HEK293T (cell line): ENCODE results near the gene FAM9C.

ENCODE experiments used
- BHLHE40 ChIP-seq: fragments of 450-650 bp; IDR thresholded peaks from 2 replicates; pipeline ENCODE4 v1.6.1; 2016; ENCODE audit warnings: mild to moderate bottlenecking, moderate library complexity, borderline replicate concordance
- CTBP1 ChIP-seq: fragments of 450-650 bp; IDR thresholded peaks from 2 replicates; pipeline ENCODE4 v1.6.1; 2016; ENCODE audit warnings: borderline replicate concordance
- ELF4 ChIP-seq: fragments of 450-650 bp; IDR thresholded peaks from 2 replicates; pipeline ENCODE4 v1.6.1; 2017; ENCODE audit warnings: antibody characterized with exemption
- FOXA1 ChIP-seq: fragments of 450-650 bp; IDR thresholded peaks from 2 replicates; pipeline ENCODE4 v1.6.1; 2016; ENCODE audit warnings: mild to moderate bottlenecking
- FOXM1 ChIP-seq: fragments of 450-650 bp; IDR thresholded peaks from 2 replicates; pipeline ENCODE4 v1.6.1; 2017; ENCODE audit warnings: mild to moderate bottlenecking, borderline replicate concordance
- HDGF ChIP-seq: fragments of 450-650 bp; IDR thresholded peaks from 2 replicates; pipeline ENCODE4 v1.6.1; 2017; ENCODE audit warnings: antibody characterized with exemption, borderline replicate concordance
- LEF1 ChIP-seq: fragments of 450-650 bp; IDR thresholded peaks from 2 replicates; pipeline ENCODE4 v1.6.1; 2017; ENCODE audit warnings: mild to moderate bottlenecking, borderline replicate concordance
- SP1 ChIP-seq: fragments of 450-650 bp; IDR thresholded peaks from 2 replicates; pipeline ENCODE4 v1.6.1; 2017
- SUZ12 ChIP-seq: fragments of 450-650 bp; IDR thresholded peaks from 2 replicates; pipeline ENCODE4 v1.6.1; 2016; ENCODE audit warnings: mild to moderate bottlenecking
- TARDBP ChIP-seq: fragments of 450-650 bp; IDR thresholded peaks from 2 replicates; pipeline ENCODE4 v1.6.1; 2016
- ZNF384 ChIP-seq: fragments of 450-650 bp; IDR thresholded peaks from 2 replicates; pipeline ENCODE4 v1.6.1; 2016
- TF ChIP-seq, protein P1 (sequence below): fragments of 450-650 bp; IDR thresholded peaks from 2 replicates; pipeline ENCODE4 v1.6.1; 2016

DNA sequence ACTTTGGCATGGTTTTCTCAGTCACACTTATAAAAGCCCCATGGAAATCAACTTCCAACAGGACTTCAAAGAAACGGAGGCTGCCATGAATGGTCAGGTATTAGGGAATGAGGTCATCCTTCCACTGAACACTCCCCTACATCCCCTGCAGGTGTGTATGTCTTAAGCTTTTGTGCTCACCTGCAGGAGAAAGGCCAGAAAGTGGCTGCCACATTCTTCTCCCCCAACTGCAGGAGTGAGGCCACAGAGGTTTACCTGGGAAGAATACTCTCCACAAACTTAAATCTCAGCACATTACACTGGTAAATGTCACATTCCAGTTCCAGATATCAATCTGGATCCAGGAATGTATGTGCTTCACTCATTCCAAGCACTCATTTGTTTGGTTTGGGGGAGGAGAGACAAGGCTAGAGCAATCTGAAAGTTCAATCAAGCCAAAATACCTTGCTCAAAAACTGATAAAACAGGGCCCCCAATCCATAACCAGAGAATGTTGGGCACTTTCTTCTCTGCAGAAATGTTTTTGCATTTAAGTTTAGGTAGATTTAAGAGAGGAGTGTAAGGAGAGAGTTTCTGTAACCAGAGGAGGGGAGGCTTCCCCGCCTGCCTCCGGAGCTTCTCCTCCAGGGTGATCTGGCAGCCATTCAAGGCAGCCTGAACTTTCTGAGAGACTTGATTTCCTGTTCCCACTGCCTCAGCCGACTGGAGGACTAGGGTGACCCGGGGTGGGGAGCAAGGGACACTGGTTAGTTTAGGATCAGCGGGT lies 15.4 kb downstream of the FAM9C start:
- no peak for TF ChIP-seq ZNF384
- TF ChIP-seq FOXA1: no peak
- no peak for TF ChIP-seq SP1
- TF ChIP-seq TARDBP: no peak
- no peak for TF ChIP-seq SUZ12
- TF ChIP-seq BHLHE40: no peak
- TF ChIP-seq, protein P1, sequence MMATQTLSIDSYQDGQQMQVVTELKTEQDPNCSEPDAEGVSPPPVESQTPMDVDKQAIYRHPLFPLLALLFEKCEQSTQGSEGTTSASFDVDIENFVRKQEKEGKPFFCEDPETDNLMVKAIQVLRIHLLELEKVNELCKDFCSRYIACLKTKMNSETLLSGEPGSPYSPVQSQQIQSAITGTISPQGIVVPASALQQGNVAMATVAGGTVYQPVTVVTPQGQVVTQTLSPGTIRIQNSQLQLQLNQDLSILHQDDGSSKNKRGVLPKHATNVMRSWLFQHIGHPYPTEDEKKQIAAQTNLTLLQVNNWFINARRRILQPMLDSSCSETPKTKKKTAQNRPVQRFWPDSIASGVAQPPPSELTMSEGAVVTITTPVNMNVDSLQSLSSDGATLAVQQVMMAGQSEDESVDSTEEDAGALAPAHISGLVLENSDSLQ: no peak
- TF ChIP-seq HDGF: no peak
- no peak for TF ChIP-seq ELF4
- no peak for TF ChIP-seq LEF1
- no peak for TF ChIP-seq CTBP1
- TF ChIP-seq FOXM1: no peak
